ENCODE data around the gene IL37.
"Not testable (repeated sequence)": the region's sequence is repeated elsewhere in the genome, so short reads cannot be mapped to it uniquely, and the experiment has no call there.

Gene IL37

DNA sequence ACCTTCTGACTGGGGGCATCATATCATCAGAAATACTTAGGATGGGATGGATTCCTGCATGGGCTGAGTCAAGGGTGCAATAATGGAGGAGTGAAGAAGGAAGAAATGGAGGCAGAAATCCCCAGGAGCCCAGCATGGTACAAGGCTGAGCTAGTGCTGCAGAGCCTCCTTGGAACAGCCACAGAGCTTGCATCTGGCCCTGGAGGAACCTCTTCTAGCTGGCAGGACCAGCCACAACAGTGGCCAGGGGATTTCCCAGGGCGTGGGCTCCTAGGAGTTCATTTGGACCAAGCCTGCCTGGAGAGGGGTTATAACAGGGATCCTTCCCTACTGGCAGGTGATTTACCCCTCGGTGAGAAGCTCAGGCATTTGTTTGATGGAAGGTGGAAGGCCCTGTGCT lies 4.7 kb upstream of the IL37 start:
- no peak overlapping the region for H3K27ac ChIP-seq
- TF ChIP-seq, protein P1, sequence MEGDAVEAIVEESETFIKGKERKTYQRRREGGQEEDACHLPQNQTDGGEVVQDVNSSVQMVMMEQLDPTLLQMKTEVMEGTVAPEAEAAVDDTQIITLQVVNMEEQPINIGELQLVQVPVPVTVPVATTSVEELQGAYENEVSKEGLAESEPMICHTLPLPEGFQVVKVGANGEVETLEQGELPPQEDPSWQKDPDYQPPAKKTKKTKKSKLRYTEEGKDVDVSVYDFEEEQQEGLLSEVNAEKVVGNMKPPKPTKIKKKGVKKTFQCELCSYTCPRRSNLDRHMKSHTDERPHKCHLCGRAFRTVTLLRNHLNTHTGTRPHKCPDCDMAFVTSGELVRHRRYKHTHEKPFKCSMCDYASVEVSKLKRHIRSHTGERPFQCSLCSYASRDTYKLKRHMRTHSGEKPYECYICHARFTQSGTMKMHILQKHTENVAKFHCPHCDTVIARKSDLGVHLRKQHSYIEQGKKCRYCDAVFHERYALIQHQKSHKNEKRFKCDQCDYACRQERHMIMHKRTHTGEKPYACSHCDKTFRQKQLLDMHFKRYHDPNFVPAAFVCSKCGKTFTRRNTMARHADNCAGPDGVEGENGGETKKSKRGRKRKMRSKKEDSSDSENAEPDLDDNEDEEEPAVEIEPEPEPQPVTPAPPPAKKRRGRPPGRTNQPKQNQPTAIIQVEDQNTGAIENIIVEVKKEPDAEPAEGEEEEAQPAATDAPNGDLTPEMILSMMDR (IDR thresholded peaks at IDR 0.05), result no peak
- no peaks in the 10 kb centered on the region for H3K9me3 ChIP-seq
- H3K27me3 ChIP-seq, result no peaks in the 10 kb centered on the region
- no peaks in the 10 kb centered on the region for H3K4me1 ChIP-seq (ENCODE audit: control insufficient read depth in 1 of 2, insufficient read depth in 1 of 2, low read depth in 1 of 2, low read length in 1 of 2)
- H3K36me3 ChIP-seq, result no peaks in the 10 kb centered on the region
- no peak overlapping the region for H3K4me3 ChIP-seq (ENCODE audit: low read depth in 1 of 2, low read length in 1 of 2)

DNA sequence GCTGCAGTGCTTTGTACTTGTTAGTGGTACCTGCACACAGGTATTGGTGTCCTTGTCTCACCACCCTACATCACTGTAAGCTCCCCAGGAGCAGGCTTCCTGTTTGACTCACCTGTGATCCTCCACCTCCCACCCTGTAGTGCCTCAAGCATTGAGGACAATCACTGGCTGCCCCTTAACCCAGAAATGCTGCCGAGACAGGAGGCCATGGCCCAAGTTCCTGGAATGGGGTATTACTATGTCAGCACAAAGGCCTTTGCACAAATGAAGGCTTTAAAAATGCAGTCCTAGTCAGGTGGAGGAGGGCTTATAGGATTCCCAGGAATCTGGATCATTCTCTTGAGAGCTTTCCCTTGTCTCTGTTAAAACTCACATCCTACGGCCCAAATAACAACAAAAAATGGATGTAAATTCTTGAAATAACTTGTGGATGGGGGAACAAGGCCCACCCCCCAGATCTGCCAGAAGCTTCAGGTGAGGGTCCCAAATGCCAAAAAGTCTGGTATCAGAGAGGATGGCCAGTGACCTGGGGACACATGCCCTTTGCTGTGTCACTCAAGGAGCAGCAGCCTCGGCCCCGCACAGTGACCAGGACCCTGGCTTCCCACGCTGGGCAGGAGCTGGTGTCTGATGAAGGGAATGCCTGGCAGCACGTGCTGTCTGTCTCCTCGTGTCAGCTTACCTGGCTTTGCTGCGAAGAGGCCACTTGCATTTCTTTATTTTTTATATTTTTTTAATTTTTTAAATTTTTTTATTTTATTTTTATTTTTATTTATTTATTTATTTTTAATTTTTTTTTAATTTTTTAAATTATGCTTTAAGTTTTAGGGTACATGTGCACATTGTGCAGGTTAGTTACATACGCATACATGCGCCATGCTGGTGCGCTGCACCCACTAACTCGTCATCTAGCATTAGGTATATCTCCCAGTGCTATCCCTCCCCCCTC lies 3.7 kb upstream of the IL37 start:
- H3K9me3 ChIP-seq, result no peaks in the 10 kb centered on the region
- no peak overlapping the region for H3K27ac ChIP-seq
- TF ChIP-seq, protein P1 (IDR thresholded peaks at IDR 0.05), result no peak
- no peaks in the 10 kb centered on the region for H3K4me1 ChIP-seq (ENCODE audit: control insufficient read depth in 1 of 2, insufficient read depth in 1 of 2, low read depth in 1 of 2, low read length in 1 of 2)
- no peak overlapping the region for H3K4me3 ChIP-seq (ENCODE audit: low read depth in 1 of 2, low read length in 1 of 2)
- H3K27me3 ChIP-seq, result no peaks in the 10 kb centered on the region
- H3K36me3 ChIP-seq, result no peaks in the 10 kb centered on the region

DNA sequence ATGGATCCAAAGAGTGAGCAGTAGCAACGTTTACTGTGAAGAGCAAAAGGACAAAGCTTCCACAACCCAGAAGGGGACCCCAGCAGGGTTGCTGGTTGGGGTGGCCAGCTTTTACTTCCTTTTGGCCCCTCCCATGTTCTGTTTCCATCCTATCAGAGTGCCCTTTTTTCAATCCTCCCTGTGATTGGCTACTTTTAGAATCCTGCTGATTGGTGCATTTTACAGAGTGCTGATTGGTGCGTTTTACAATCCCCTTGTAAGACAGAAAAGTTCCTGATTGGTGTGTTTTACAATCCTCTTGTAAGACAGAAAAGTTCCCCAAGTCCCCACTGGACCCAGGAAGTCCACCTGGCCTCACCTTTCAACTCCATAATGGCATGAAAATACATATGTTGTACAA lies 2.4 kb upstream of the IL37 start:
- not testable (repeated sequence) for H3K27ac ChIP-seq; H3K4me1 ChIP-seq (ENCODE audit: control insufficient read depth in 1 of 2, insufficient read depth in 1 of 2, low read depth in 1 of 2, low read length in 1 of 2); H3K36me3 ChIP-seq; H3K4me3 ChIP-seq (ENCODE audit: low read depth in 1 of 2, low read length in 1 of 2); H3K9me3 ChIP-seq; H3K27me3 ChIP-seq

DNA sequence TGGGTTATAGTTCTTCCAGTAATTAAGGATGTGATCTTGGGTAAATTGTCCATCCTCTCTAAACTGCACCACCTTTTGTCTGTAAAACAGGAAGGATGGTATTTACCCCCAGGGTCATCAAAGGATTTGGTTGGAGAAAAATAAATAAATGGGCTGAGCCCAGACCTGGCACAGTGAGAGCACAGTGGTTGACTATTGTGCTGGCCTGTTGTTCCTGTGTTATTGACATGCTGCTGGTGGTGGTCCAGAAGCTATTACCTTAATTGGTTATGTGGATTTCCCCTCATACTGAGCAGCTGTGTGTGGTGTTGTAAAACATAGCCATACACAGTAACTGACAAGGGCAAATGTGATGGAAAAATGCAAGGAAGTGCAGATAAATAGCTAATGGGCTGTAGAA lies 746 bp upstream of the IL37 start:
- Histone ChIP-seq H3K4me3 (ENCODE audit: low read depth in 1 of 2, low read length in 1 of 2) (no peak overlapping the region), H3K36me3 (no peaks in the 10 kb centered on the region), H3K4me1 (ENCODE audit: control insufficient read depth in 1 of 2, insufficient read depth in 1 of 2, low read depth in 1 of 2, low read length in 1 of 2) (no peaks in the 10 kb centered on the region), H3K27me3 (no peaks in the 10 kb centered on the region), H3K9me3 (no peaks in the 10 kb centered on the region), H3K27ac (no peak overlapping the region)
- TF ChIP-seq, protein P1 (IDR thresholded peaks at IDR 0.05), result no peak

DNA sequence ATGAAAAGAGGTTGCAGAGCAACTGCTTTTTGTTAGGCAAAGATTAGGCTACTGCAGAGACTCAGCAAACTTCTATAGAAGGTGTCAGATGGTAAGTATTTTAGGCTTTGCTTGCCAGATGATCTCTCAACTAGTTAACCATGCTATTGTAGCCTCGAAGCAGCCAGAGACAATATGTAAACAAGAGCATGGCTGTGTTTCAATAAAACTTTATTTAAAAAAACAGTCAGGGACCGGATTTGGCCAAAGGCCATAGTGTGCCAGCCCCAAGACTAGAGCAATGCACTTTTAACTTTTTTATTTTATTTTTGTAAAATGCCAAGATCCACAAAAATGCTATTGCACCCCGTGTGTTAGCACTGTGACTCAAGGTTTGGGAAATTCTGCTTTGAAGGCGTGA lies 1.4 kb downstream of the IL37 start:
- Histone ChIP-seq H3K4me3 (ENCODE audit: low read depth in 1 of 2, low read length in 1 of 2) (no peak overlapping the region), H3K4me1 (ENCODE audit: control insufficient read depth in 1 of 2, insufficient read depth in 1 of 2, low read depth in 1 of 2, low read length in 1 of 2) (no peaks in the 10 kb centered on the region), H3K27ac (no peak overlapping the region), H3K9me3 (no peaks in the 10 kb centered on the region), H3K36me3 (no peaks in the 10 kb centered on the region), H3K27me3 (no peaks in the 10 kb centered on the region)
- TF ChIP-seq, protein P1 (IDR thresholded peaks at IDR 0.05), result no peak

DNA sequence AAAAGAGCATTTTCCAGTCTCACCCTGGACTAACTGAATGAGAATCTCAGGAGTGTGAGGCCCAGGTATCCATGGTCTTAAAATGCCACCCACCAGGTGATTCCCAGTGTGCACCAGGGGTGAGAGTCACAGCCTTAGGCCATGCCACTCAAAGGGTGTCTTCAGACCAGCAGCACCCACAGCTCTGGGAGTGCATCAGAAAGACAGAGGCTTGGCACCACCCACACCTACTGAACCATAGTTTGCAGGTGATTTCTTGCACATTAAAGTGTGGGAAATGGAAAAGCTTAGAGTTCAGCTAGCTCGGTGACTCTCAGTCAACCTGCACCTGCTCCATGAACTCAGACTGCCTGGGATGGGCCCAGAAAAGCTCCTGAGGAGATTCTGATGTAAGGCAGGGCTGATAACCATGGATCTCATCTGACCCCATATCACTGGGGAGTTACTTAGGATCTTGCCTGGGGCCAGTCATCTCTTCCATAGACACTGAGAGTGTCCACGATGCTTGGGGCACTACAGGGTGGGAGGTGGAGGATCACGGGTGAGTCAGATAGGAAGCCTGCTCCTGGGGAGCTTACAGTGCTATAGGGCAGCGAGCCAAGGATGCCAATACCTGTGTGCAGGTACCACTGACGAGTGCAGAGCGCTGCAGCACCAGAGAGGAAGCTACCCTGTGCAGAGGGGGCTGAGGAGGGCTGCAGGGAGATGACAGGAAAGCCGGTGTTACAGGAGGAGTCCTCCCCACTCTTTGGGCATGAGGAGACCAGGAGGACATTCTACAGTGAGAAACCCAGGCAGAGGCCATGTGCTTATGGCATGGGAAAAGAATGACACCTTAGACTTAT lies 4.6 kb downstream of the IL37 start:
- Histone ChIP-seq H3K9me3 (no peaks in the 10 kb centered on the region), H3K27ac (no peak overlapping the region), H3K27me3 (no peaks in the 10 kb centered on the region), H3K4me1 (ENCODE audit: control insufficient read depth in 1 of 2, insufficient read depth in 1 of 2, low read depth in 1 of 2, low read length in 1 of 2) (no peaks in the 10 kb centered on the region), H3K36me3 (no peaks in the 10 kb centered on the region), H3K4me3 (ENCODE audit: low read depth in 1 of 2, low read length in 1 of 2) (no peak overlapping the region)
- TF ChIP-seq, protein P1 (IDR thresholded peaks at IDR 0.05), result no peak

All from neutrophil (primary cell).